Hematopoietic multipotent progenitor cell (in vitro differentiated cells): ENCODE measurements around the gene MYH3. TPM values are rescaled to one million over a fixed set of nuclear protein-coding genes. Genes with fewer than 3 reads are reported as not detected.

ENCODE experiments used
- DNase-seq, 3 donors: peaks; one replicate each; pipeline ENCODE4 v3.0.0-alpha.2; 2011 to 2015; ENCODE audit warnings: low read depth in 2 of 3, low spot score in 2 of 3
- total RNA-seq: library from RNA; depleted of rRNA; stranded (reverse); fragments of >200 nt; gene quantifications from one replicate; pipeline ENCODE4 v1.2.3, GENCODE V29; 2012

Gene MYH3
- total RNA-seq, 1 donor: 1.6 TPM

DNA sequence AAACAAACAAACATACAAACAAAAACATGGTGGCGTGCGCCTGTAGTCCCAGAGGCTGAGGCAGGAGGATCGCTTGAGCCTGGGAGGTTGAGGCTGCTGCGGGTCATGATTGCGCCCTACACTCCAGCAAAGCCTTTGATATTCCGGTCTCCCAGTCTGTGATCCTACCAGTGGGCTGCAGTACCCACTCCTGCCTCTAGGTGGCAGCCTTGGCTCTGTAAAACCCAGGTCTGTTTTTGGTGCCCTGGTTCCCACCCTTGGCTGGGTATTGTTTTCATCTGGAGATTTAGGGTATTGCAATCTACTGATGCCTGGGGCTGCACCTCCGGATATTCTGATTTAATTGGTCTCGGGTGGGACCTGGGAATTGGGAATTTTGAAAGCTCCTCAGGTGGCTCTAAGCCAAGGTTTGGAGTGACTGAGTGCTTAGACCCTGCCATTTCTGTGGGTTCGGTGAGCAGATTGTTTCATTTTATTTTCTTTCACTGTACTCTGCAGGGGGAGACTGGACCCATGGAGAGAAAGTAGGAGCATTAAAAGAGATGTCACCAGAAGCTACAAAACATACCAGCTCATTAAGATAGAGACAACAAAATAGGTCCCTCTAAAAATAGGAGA, 40.5 kb downstream of the MYH3 start:
- peak; percentile 17 to 87 (median 77) for DNase-seq

- DNase-seq: peak in 2 of 3 donors; percentile 45 to 76
Measured at GRCh38 chr17:10614536-10615155, 42.5 kb downstream of the MYH3 start.

DNA sequence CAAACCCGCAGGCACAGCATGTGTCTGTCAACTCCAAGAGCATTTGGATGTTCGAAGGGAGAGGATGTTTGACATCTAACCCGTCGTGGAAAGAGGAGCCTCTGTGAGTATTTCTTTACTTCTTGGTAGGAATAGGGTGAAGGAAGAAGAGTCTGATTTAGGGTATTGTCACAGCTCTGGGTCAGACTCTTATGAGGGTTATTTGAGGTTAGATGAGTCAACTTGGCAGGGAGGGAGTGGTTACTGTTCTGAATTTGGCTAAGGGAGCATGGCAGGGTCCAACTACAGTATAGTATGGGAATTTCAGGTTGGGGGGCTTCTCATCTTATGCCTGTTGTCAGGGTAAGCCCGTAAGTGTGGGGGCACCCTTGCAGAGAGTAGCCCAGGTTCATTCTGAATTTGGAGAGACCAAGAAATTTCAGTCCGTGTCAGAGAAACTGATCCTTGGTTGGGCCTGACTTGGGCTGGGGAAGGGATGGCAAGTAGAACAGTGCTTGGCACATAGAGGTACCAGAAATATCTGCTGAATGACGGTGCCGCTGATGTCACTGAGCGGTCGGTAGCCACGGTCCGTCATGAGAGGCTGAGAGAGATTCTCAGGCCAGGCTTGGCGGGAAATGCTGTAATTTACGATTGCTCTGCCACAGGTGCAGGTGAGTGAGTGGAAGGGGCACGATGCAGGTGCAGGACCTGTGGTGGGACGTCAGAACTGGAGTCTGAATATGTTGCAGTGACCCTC, 43.2 kb downstream of the MYH3 start:
- no peak for DNase-seq

- DNase-seq: no peak
Measured at GRCh38 chr17:10612957-10613744, 44.0 kb downstream of the MYH3 start.

GRCh38 chr17:10610884-10611283, 46.2 kb downstream of the MYH3 start:
- DNase-seq: no peak

GRCh38 chr17:10608244-10608643, 48.9 kb downstream of the MYH3 start:
- DNase-seq: no peak

- no peak for DNase-seq
Measured at GRCh38 chr17:10606110-10606509, 51.0 kb downstream of the MYH3 start.

GRCh38 chr17:10605221-10605783, 51.8 kb downstream of the MYH3 start:
- DNase-seq: no peak

DNA sequence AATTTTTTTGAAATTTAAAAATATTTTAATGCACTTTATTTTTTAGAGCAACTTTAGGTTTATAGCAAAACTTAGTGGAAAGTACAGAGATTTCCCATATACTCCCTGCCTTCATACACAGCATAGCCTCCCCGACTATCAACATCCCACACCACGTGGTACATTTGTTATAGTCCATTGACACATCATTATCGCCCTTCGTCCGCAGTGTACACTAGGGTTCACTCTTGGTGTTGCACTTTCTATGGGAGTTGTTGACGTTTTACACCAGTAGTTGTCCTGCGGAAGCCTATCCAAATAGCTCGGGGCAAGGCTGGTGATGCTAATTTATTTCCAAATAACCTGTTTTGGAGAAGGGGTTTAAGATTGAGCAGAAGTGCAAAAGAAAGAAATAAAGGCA, 52.6 kb downstream of the MYH3 start:
- no peak for DNase-seq

DNA sequence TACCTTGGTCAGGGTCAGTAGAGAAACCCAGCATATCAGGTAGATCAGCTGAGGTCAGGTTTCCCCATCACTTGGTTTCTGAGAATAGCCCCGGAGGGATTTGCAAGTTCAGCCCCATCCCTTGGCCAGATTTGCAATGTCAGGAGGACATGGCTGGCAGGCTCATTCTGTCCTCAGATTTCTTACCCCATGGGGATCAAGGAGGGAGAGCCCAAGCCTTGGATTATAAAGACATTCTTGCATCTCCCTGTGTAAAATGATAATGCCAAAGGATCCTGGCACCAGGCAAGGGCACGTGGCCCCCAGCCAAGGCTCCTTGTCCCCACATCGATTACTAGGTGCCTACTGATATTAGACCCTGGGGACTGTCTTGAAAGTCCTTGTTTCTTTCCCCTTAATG, 53.2 kb downstream of the MYH3 start:
- no peak for DNase-seq

GRCh38 chr17:10600571-10600970, 56.5 kb downstream of the MYH3 start:
- no peak for DNase-seq

DNA sequence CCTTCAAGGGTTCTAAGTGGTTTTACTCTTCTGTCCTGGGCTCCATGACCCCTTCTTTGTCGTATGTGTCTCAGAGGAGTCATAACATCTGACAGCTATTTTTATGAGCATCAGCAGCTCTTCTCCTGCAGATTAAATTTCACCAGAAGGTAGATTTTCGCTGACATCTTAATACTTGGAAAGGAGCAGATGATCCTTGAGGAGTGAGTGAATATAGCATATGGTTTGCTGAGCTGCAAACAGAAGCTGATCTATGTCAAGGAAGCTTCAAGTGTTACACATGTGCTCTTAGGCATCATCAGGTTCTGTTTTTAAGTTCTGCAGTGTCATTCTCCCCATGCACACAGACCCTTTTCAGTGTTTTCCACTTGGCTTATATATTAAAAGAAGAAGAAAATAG, 58.5 kb downstream of the MYH3 start:
- no peak for DNase-seq

DNA sequence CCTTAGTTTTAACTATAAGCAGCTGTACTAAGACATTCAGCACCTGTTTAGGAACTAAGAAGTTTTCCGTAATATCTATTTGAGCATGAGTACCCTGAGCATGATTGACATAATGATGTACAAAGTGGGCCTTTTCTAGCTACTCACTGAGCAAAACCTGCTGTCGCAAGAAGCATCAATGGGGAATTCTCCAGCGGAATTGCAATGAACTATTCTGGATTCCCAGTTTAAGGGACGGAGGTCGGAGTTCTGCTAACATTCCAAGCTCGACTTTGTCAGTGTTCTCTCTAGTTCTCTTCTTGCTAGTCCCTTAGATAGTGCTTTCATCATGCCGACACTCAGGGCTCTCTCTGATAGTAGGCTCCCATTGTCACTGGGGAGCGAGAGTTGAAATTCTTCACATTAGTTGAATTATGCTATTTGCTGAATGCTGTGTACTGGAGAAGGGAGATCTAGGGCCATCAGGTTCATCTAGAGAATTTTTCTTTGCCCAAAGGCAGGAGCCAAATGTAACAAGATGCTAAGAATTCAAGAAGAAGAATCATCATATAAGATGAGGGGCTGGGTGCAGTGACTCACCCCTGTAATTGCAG, 67.5 kb downstream of the MYH3 start:
- DNase-seq: no peak

- no peak for DNase-seq
Measured at GRCh38 chr17:10585529-10585928, 71.6 kb downstream of the MYH3 start.

DNA sequence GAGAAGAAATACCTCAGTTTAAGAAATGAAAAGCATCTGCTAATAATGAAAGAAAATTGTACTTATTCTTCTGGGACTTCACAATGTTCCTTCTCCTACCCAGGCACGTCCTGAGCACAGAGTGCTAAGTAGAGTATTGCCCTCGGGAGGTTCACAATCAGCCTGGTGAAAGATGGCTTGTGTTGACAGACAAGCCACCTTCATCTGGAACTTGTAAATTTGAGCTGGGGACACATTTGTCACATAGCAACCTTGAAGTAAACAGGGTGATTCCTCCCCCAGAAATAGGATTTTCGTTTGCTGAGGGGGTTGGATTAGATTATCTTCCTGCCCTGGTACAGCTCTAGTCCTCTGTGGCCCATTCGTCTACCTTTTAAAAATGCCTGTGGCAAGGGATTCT, 73.3 kb downstream of the MYH3 start:
- DNase-seq: no peak

DNA sequence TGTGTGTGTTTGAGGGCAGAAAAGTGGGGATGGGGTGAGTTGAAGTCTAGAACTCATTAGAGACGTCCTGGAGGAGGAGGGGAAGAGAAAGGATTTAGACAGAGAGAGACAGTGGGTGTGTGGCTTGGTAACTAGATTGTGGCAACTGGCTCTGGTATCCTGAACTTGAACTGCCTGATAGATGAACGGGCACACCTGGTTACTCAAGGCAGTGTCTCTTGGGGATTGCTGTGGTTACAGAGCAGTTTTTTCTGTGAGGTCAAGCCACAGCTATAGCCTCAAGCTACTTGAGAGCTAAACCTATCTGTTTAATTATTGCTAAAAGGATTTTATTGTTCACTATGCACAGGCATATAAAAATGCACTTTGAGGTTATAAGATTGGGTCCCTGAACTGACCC, 77.8 kb downstream of the MYH3 start:
- no peak for DNase-seq

Other genes with a start within 250 kb of the MYH3 start
- not detected for gene MYH8, start 235.4 kb downstream of the MYH3 start, total RNA-seq
- gene MYH4, start 187.8 kb downstream of the MYH3 start, total RNA-seq: not detected
- gene MYH1, start 138.8 kb downstream of the MYH3 start, total RNA-seq: not detected
- gene MYH2, start 107.7 kb downstream of the MYH3 start, total RNA-seq: not detected
- gene SCO1, start 40.2 kb upstream of the MYH3 start, total RNA-seq: 16.7 TPM
- gene ADPRM, start 40.3 kb upstream of the MYH3 start, total RNA-seq: 32.3 TPM
- gene TMEM220, start 72.7 kb upstream of the MYH3 start, total RNA-seq: 17.0 TPM
- gene TMEM238L, start 146.8 kb upstream of the MYH3 start, total RNA-seq: not detected
- not detected for gene PIRT, start 180.8 kb upstream of the MYH3 start, total RNA-seq